Adrenal gland (tissue), 5 donors: ENCODE measurements around the gene OSBP2.
"Not testable (repeated sequence)": the region's sequence is repeated elsewhere in the genome, so short reads cannot be mapped to it uniquely, and the experiment has no call there.

Experiments used
- POLR2A ChIP-seq, 2 donors: fragments of 450-650 bp; IDR thresholded peaks; one replicate each; pipeline ENCODE4 v1.6.1; 2017; ENCODE audit warnings: antibody characterized with exemption in 2 of 2, mild to moderate bottlenecking in 2 of 2, moderate library complexity in 1 of 2
- TF ChIP-seq, protein P1 (sequence below), 6 experiments: fragments of 450-650 bp in 4 of 6; fragments of 200-600 bp in 2 of 6; sonication (generic) in 1 of 6; IDR thresholded peaks; 1 replicate in 5 of 6; 2 replicates in 1 of 6; pipeline versions ENCODE4 v1.5.1 to v1.8.0; 2016 to 2021; ENCODE audit warnings: antibody characterized with exemption in 6 of 6, mild to moderate bottlenecking in 2 of 6, moderate library complexity in 1 of 6
- donor health status: DM: no; HTN: no; CAD: no.

DNA sequence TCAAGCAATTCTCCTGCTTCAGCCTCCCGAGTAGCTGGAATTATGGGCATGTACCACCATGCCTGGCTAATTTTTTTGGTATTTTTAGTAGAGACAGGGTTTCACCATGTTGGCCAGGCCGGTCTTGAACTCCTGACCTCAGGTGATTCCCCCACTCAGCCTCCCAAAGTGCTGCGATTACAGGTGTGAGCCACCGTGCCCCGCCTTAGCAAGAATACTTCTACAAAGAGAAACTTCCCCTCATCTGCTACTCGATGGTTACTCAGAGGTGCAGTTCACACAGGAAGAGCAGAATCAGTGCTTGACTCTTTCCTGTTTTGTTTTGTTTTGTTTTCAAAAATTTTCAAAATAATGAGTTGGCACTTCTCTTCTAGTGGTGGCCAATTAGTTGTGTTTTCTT is 15.3 kb downstream of the OSBP2 start:
- TF ChIP-seq, protein P1, sequence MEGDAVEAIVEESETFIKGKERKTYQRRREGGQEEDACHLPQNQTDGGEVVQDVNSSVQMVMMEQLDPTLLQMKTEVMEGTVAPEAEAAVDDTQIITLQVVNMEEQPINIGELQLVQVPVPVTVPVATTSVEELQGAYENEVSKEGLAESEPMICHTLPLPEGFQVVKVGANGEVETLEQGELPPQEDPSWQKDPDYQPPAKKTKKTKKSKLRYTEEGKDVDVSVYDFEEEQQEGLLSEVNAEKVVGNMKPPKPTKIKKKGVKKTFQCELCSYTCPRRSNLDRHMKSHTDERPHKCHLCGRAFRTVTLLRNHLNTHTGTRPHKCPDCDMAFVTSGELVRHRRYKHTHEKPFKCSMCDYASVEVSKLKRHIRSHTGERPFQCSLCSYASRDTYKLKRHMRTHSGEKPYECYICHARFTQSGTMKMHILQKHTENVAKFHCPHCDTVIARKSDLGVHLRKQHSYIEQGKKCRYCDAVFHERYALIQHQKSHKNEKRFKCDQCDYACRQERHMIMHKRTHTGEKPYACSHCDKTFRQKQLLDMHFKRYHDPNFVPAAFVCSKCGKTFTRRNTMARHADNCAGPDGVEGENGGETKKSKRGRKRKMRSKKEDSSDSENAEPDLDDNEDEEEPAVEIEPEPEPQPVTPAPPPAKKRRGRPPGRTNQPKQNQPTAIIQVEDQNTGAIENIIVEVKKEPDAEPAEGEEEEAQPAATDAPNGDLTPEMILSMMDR (IDR thresholded peaks at IDR 0.05): not testable (repeated sequence)
- TF ChIP-seq POLR2A (IDR thresholded peaks at IDR 0.05): not testable (repeated sequence)
